ENCODE results near the gene ARL5C. TPM values are rescaled to one million over a fixed set of nuclear protein-coding genes. Genes with fewer than 3 reads are reported as not detected.
"Not testable (repeated sequence)": the region's sequence is repeated elsewhere in the genome, so short reads cannot be mapped to it uniquely, and the experiment has no call there.

The ARL5C gene
- total RNA-seq, 4 donors from 2014 or later: not detected

DNA sequence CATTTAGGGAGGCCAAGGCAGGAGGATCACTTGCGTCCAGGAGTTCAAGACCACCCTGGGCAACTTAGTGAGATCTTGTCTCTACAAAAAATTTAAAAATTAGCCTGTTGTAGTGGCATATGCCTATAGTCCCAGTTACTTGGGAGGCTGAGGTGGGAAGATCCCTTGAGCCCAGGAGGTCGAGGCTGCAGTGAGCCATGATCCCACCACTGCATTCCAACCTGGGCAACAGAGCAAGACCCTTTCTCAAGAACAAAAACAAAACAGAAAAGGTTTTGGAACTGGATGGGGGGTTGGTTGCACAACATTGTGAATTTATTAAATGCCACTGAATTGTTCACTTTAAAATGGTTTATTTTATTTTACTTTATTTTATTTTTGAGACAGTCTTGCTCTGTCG, 35.8 kb downstream of the ARL5C start:
- H3K36me3 ChIP-seq: no peaks in the 10 kb centered on the region
- peaks cover 0 to 6% (median 3%) of the 10 kb centered on the region in 3 donors for H3K4me1 ChIP-seq
- WGBS, 2 donors: 78 to 83% methylated on average over 3 of the region's 3 CpGs
- H3K4me3 ChIP-seq: no peak overlapping the region
- TF ChIP-seq POLR2A (IDR thresholded peaks at IDR 0.05): no peak
- TF ChIP-seq, protein P1, sequence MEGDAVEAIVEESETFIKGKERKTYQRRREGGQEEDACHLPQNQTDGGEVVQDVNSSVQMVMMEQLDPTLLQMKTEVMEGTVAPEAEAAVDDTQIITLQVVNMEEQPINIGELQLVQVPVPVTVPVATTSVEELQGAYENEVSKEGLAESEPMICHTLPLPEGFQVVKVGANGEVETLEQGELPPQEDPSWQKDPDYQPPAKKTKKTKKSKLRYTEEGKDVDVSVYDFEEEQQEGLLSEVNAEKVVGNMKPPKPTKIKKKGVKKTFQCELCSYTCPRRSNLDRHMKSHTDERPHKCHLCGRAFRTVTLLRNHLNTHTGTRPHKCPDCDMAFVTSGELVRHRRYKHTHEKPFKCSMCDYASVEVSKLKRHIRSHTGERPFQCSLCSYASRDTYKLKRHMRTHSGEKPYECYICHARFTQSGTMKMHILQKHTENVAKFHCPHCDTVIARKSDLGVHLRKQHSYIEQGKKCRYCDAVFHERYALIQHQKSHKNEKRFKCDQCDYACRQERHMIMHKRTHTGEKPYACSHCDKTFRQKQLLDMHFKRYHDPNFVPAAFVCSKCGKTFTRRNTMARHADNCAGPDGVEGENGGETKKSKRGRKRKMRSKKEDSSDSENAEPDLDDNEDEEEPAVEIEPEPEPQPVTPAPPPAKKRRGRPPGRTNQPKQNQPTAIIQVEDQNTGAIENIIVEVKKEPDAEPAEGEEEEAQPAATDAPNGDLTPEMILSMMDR (IDR thresholded peaks at IDR 0.05): no peak
- intact Hi-C loops (cut with DNase I): no loop called here
- no peaks in the 10 kb centered on the region for H3K9me3 ChIP-seq
- DNase-seq: no peak
- no peaks in the 10 kb centered on the region for H3K27me3 ChIP-seq
- H3K27ac ChIP-seq: no peak overlapping the region

- H3K27ac ChIP-seq; H3K36me3 ChIP-seq; DNase-seq; H3K4me1 ChIP-seq; H3K4me3 ChIP-seq; intact Hi-C loops (cut with DNase I); H3K9me3 ChIP-seq; H3K27me3 ChIP-seq: not testable (repeated sequence)
- WGBS, 2 donors: 63 to 83% methylated on average over 5 to 6 of the region's 6 CpGs
These were observed 36.4 kb downstream of the ARL5C start for GRCh38 chr17:39129544-39129943.

DNA sequence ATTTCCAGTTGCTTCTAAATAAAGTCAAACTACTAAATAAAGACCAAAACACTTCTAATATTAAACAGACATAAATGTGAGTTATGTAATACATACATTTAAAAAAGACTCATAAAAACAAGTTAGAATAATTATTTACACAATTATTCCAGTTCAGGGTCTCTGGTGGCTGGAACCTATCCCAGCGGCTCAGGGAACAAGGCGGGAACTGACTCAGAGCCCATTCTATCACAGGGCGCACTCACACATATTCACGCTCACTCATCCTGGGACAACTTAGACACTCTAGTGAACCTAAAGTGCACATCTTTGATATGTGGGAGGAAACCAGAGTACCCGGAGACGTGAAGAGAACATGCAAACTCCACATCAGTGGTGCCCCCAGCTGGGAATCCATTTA, 39.5 kb downstream of the ARL5C start:
- Histone ChIP-seq H3K27me3 (no peaks in the 10 kb centered on the region), H3K4me1 (peaks cover 0 to 8% (median 0%) of the 10 kb centered on the region in 3 donors), H3K9me3 (no peaks in the 10 kb centered on the region), H3K4me3 (no peak overlapping the region), H3K36me3 (no peaks in the 10 kb centered on the region), H3K27ac (no peak overlapping the region)
- intact Hi-C loops (cut with DNase I): no loop called here
- WGBS, 2 donors: 69 to 70% methylated on average over 4 to 6 of the region's 6 CpGs
- no peak for TF ChIP-seq POLR2A (IDR thresholded peaks at IDR 0.05)
- TF ChIP-seq, protein P1 (IDR thresholded peaks at IDR 0.05): no peak
- no peak for DNase-seq

DNA sequence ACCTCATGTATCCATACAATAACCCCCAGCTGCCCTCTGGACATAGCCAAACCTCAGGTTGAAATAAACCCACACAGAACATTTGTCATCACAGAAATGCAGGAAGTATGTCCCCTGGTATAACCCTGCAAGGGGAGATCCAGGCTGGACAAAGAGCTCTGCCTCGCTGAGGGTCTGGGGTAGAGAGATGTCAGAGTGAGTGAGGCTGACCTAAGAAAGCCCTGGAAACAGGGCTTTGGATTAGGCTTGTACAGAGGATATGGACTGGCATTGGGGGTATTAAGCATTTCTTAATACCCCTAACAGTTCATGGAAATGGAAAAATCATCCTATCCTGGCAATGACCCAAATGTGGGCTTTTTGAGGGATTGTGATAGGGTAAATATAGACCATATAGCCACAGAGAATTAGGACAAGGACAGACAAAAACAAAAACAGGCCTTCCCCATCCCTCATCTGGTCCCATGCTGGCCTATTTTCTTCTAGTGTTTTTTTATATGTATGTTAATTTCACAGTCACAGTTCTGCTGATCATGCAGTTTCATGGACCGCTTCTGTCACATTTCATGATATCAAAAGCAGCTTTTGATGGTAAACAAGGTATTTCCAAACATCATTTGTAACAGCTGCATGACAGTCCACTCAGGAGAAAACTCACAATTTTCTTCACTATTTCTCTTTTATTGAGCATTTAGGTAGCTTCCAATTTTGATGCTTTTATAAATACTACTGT, 40.7 kb downstream of the ARL5C start:
- no peaks in the 10 kb centered on the region for H3K9me3 ChIP-seq
- WGBS, 2 donors: 70 to 81% methylated on average over 2 of the region's 2 CpGs
- no peak for DNase-seq
- no peak overlapping the region for H3K27ac ChIP-seq
- TF ChIP-seq POLR2A (IDR thresholded peaks at IDR 0.05): no peak
- TF ChIP-seq, protein P1 (IDR thresholded peaks at IDR 0.05): no peak
- intact Hi-C loops (cut with DNase I): no loop called here
- H3K36me3 ChIP-seq: no peaks in the 10 kb centered on the region
- H3K4me1 ChIP-seq: peaks cover 0 to 8% (median 0%) of the 10 kb centered on the region in 3 donors
- H3K27me3 ChIP-seq: no peaks in the 10 kb centered on the region
- H3K4me3 ChIP-seq: no peak overlapping the region

- Histone ChIP-seq H3K27ac (no peak overlapping the region), H3K4me1 (peaks cover 0 to 8% (median 0%) of the 10 kb centered on the region in 3 donors), H3K27me3 (no peaks in the 10 kb centered on the region), H3K4me3 (no peak overlapping the region), H3K36me3 (no peaks in the 10 kb centered on the region), H3K9me3 (no peaks in the 10 kb centered on the region)
- no peak for TF ChIP-seq POLR2A (IDR thresholded peaks at IDR 0.05)
- TF ChIP-seq, protein P1 (IDR thresholded peaks at IDR 0.05): no peak
- WGBS, 2 donors: 49 to 63% methylated on average over 4 to 6 of the region's 9 CpGs
- intact Hi-C loops (cut with DNase I): no loop called here
- DNase-seq: no peak
These were observed 42.3 kb downstream of the ARL5C start for GRCh38 chr17:39123627-39124026.

All from esophagus squamous epithelium (tissue), 5 donors.